Measurements from ENCODE around the gene CRTAP.
"Not testable (repeated sequence)": the region's sequence is repeated elsewhere in the genome, so short reads cannot be mapped to it uniquely, and the experiment has no call there.

CRTAP gene

GRCh38 chr3:33144433-33144832 lies 30.6 kb downstream of the CRTAP start:
- DNase-seq (ENCODE audit: low spot score): no peak

- DNase-seq (ENCODE audit: low spot score): no peak
Observed at GRCh38 chr3:33145221-33145900, 31.5 kb downstream of the CRTAP start.

- no peak for DNase-seq (ENCODE audit: low spot score)
Observed at GRCh38 chr3:33145901-33146580, 32.2 kb downstream of the CRTAP start.

- DNase-seq (ENCODE audit: low spot score): no peak
Observed at GRCh38 chr3:33146791-33147445, 33.1 kb downstream of the CRTAP start.

GRCh38 chr3:33149342-33149741 lies 35.5 kb downstream of the CRTAP start:
- DNase-seq (ENCODE audit: low spot score): no peak

GRCh38 chr3:33152363-33153360 lies 38.8 kb downstream of the CRTAP start:
- DNase-seq (ENCODE audit: low spot score): no peak

GRCh38 chr3:33153782-33154181 lies 40.0 kb downstream of the CRTAP start:
- DNase-seq (ENCODE audit: low spot score): no peak

GRCh38 chr3:33155301-33155700 lies 41.5 kb downstream of the CRTAP start:
- no peak for DNase-seq (ENCODE audit: low spot score)

GRCh38 chr3:33159234-33159633 lies 45.4 kb downstream of the CRTAP start:
- no peak for DNase-seq (ENCODE audit: low spot score)

GRCh38 chr3:33159981-33160380 lies 46.2 kb downstream of the CRTAP start:
- DNase-seq (ENCODE audit: low spot score): no peak

- DNase-seq (ENCODE audit: low spot score): not testable (repeated sequence)
Observed at GRCh38 chr3:33162621-33163020, 48.8 kb downstream of the CRTAP start.

GRCh38 chr3:33165372-33165771 lies 51.6 kb downstream of the CRTAP start:
- DNase-seq (ENCODE audit: low spot score): no peak

GRCh38 chr3:33166095-33166494 lies 52.3 kb downstream of the CRTAP start:
- no peak for DNase-seq (ENCODE audit: low spot score)

- DNase-seq (ENCODE audit: low spot score): no peak
Observed at GRCh38 chr3:33167284-33167683, 53.5 kb downstream of the CRTAP start.

GRCh38 chr3:33167716-33168336 lies 54.0 kb downstream of the CRTAP start:
- no peak for DNase-seq (ENCODE audit: low spot score)

- no peak for DNase-seq (ENCODE audit: low spot score)
Observed at GRCh38 chr3:33170531-33170930, 56.7 kb downstream of the CRTAP start.

- no peak for DNase-seq (ENCODE audit: low spot score)
Observed at GRCh38 chr3:33171580-33171979, 57.8 kb downstream of the CRTAP start.

GRCh38 chr3:33173103-33173502 lies 59.3 kb downstream of the CRTAP start:
- DNase-seq (ENCODE audit: low spot score): no peak

- no peak for DNase-seq (ENCODE audit: low spot score)
Observed at GRCh38 chr3:33173672-33174071, 59.9 kb downstream of the CRTAP start.

GRCh38 chr3:33174095-33174494 lies 60.3 kb downstream of the CRTAP start:
- no peak for DNase-seq (ENCODE audit: low spot score)

- no peak for DNase-seq (ENCODE audit: low spot score)
Observed at GRCh38 chr3:33174711-33175414, 61.0 kb downstream of the CRTAP start.
